GM10266 (cell line): ENCODE measurements around the gene ZNF516.

Experiments used
- DNase-seq: peaks from one replicate; pipeline ENCODE4 v3.0.0; 2012; ENCODE audit errors: extremely low spot score
- TF ChIP-seq, protein P1 (sequence below): IDR thresholded peaks from 2 replicates; pipeline ENCODE4 v1.5.1; 2012; ENCODE audit warnings: mild to moderate bottlenecking, low read depth; ENCODE audit not compliant: control insufficient read depth, insufficient read depth; ENCODE audit errors: missing control alignments

Gene ZNF516

DNA sequence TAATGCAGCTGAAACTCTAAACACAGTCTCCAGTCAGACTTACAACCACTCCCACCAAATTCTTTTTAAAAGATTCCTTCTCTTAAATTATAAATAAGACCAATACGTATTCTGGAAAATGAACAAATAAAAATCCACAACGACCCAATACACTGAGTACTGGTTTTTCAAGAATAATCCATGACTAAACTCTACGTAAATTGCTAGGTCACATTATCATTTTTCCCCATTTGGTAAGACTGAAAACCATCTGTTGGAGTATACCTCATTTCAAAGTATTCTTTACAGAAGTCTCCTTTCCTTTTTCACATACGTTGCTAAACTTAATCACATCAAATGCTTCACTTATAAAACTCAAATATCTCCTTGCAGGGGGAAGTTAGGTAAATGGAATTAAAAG lies 6.0 kb downstream of the ZNF516 start:
- TF ChIP-seq, protein P1, sequence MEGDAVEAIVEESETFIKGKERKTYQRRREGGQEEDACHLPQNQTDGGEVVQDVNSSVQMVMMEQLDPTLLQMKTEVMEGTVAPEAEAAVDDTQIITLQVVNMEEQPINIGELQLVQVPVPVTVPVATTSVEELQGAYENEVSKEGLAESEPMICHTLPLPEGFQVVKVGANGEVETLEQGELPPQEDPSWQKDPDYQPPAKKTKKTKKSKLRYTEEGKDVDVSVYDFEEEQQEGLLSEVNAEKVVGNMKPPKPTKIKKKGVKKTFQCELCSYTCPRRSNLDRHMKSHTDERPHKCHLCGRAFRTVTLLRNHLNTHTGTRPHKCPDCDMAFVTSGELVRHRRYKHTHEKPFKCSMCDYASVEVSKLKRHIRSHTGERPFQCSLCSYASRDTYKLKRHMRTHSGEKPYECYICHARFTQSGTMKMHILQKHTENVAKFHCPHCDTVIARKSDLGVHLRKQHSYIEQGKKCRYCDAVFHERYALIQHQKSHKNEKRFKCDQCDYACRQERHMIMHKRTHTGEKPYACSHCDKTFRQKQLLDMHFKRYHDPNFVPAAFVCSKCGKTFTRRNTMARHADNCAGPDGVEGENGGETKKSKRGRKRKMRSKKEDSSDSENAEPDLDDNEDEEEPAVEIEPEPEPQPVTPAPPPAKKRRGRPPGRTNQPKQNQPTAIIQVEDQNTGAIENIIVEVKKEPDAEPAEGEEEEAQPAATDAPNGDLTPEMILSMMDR = no peak
- DNase-seq = no peak

DNA sequence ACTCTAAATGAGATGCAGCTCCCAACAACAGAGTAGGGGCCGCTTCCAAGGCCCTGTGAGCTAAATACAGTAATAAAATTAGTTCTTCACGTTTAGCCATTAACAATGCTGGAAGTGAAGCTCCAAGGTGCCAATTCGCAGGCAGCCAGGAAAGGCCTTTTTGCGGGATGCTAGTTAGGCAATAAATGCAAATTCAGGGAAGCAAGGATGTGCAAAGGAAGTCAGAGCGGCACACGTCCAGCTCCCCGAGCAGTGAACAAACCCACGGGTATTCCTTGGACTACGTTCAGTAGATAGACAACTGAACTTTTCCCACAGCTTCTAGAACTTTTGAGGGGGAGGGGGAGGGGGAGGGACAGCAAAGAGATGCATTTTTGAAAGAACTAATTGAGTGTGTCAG lies 6.9 kb downstream of the ZNF516 start:
- no peak for DNase-seq
- TF ChIP-seq, protein P1 = no peak

DNA sequence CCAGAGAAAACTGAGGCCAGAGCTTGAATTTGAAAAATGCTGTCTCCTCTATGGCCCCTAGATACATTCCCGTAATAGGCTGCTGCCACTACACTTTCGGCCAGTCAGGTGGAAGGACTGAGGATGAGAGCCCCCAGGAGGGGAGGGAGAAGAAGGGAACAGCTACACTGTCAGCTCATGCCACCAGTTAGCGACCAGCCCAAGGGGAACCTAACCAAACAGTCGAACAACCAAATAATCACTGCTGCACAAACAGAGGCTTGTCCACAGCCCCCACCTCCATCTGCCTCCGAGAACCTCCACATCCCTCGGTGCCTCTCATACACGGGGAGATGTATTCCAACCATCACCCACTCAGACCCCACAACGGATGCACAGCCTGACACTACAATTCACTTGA lies 7.3 kb downstream of the ZNF516 start:
- no peak for DNase-seq
- TF ChIP-seq, protein P1 = no peak

DNA sequence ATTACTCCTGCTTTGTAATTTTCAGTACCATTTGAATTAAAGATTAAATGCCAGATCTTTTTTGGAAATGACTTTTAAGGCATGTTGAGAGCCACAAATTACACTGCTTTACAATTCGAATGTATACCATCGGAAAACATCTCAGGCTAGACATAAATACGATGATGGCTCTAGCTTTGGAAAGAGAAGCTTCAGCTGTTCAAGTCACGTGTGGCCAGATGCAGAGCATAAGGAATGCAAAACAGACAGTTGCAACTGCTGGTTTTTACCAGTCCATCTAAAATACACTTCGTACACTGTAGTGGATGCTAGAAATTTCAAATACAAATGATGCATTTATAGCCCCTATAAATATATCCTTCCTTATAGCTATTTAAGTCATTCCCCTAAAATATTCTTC lies 8.0 kb downstream of the ZNF516 start:
- no peak for DNase-seq
- TF ChIP-seq, protein P1 = no peak

DNA sequence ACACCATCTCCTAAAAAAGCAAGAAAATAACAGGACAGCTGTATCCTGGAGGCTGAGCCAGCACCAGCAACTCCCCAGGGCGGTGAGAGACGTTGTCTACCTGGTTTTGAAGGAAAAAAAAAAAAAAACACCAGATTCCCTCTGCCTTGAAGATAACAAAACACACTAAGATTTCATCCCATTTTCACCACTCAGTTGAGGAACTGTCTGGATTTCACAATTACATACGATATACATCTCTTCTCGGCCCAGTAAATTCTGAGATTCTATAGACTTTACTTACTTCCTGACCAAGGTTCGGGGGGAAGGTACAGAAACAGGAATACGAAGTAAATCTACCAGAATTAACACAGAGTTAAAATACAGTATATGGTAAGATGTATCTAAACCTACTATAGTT lies 8.5 kb downstream of the ZNF516 start:
- TF ChIP-seq, protein P1 = no peak
- no peak for DNase-seq

DNA sequence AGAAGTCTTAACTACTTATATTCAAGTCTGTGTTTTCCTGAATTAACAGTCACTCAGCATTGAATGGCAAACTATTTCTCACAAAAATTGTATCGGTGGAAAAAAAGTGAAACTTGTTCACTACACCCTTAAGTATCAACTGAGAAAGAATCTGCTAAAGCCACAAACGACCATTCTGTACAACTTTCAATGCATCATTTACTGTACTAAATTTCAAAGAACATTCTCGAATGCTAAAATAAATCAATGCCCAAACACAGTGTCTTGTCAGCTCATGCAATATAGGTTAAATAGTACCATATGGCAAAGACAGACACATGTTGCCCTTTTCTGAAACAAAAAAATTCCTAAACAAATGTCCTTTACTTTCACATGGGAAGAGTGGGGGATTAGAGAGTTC lies 9.0 kb downstream of the ZNF516 start:
- DNase-seq = no peak
- TF ChIP-seq, protein P1 = no peak

DNA sequence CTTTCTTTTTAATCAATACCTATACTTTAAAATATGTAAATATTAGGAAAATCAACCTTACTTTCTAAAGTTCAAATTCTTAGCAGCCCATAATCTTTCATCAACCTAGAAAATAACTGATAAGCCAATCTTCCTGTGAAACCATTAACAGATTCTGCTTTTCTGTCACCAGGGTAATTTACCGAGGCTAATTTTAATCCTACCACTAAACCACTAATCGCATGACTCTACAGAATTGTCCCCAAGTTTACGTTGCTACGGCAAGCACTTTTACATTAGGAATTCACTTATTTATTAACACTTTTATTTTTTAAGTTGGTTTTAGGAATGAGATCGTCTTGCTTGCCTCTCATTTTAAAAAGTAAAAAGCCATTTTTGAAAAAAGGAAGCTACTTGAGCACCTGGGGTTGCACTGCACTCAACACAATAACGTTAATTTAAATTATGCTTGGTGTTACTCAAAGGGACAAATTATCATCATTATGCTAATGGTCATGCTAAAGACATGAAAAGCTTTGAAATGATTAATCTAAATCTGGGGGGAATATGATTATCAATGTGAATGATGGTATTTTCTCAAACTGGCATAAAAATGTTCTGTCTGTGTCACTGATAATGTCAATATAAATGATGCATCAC lies 10.2 kb downstream of the ZNF516 start:
- TF ChIP-seq, protein P1 = no peak
- no peak for DNase-seq
